Measurements from ENCODE around the gene SMAP1. TPM values are rescaled to one million over a fixed set of nuclear protein-coding genes. Genes with fewer than 3 reads are reported as not detected.

Gene SMAP1
- total RNA-seq, 4 donors from 2014 or later = 29.4 to 36.6 (median 35.8) TPM

DNA sequence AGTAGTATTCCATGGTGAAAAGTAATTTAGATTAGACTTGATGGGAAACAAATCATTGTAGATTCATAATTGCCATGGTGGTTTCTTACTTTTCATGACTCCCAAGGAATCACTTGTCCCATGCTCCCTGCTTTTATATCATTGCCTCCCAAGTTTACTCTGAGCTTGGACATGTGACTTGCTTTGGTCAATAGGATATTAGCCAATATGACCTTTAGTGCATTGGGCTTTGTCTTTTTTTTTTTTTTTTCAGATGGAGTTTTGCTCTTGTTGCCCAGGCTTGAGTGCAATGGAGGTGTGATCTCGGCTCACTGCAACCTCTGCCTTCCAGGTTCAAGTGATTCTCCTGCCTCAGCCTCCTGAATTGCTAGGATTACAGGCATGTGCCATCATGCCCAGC lies 15.5 kb upstream of the SMAP1 start:
- Histone ChIP-seq H3K9me3 (no peaks in the 10 kb centered on the region), H3K27me3 (no peaks in the 10 kb centered on the region), H3K27ac (no peak overlapping the region), H3K4me1 (no peaks in the 10 kb centered on the region), H3K4me3 (no peak overlapping the region), H3K36me3 (no peaks in the 10 kb centered on the region)
- TF ChIP-seq POLR2A (IDR thresholded peaks at IDR 0.05) = no peak
- TF ChIP-seq, protein P1, sequence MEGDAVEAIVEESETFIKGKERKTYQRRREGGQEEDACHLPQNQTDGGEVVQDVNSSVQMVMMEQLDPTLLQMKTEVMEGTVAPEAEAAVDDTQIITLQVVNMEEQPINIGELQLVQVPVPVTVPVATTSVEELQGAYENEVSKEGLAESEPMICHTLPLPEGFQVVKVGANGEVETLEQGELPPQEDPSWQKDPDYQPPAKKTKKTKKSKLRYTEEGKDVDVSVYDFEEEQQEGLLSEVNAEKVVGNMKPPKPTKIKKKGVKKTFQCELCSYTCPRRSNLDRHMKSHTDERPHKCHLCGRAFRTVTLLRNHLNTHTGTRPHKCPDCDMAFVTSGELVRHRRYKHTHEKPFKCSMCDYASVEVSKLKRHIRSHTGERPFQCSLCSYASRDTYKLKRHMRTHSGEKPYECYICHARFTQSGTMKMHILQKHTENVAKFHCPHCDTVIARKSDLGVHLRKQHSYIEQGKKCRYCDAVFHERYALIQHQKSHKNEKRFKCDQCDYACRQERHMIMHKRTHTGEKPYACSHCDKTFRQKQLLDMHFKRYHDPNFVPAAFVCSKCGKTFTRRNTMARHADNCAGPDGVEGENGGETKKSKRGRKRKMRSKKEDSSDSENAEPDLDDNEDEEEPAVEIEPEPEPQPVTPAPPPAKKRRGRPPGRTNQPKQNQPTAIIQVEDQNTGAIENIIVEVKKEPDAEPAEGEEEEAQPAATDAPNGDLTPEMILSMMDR (IDR thresholded peaks at IDR 0.05 in 4 of 5, conservative IDR thresholded peaks at IDR 0.05 in 1 of 5) = no peak
- intact Hi-C loops (cut with DNase I; ENCODE audit: low total_unique reads) (no loop called here), in situ Hi-C loops (cut with MboI; ENCODE audit: low sequenced_read_pairs in 4 of 4) (loop anchor here in 1 of 4 donors (25.0 kb wide), 1 partner anchor 760 kb away; no protein-coding TSS in a partner anchor)
- ATAC-seq (no peak), DNase-seq (no peak)

DNA sequence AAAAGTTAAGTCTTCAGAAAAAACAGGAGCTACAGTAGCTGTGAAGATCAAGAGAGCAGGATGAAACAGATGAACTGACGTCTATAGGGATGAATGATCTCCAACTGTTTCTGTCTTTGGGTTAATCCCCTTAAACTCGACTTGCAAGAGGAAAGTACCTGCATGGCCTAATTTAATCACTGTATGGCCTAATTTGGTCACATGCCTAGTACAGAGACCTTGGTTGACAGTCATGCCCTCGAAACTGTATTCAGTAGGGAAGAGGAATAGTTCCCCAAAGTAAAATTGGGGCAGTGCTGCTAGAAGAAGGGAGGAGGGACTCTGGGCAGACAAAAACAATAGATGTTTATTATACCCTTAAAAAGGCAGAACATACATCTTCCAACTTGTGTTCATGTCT lies 10.0 kb upstream of the SMAP1 start:
- Histone ChIP-seq H3K4me1 (no peaks in the 10 kb centered on the region), H3K27ac (no peak overlapping the region), H3K9me3 (no peaks in the 10 kb centered on the region), H3K27me3 (no peaks in the 10 kb centered on the region), H3K4me3 (no peak overlapping the region), H3K36me3 (no peaks in the 10 kb centered on the region)
- TF ChIP-seq, protein P1 (IDR thresholded peaks at IDR 0.05 in 4 of 5, conservative IDR thresholded peaks at IDR 0.05 in 1 of 5) = no peak
- no peak for TF ChIP-seq POLR2A (IDR thresholded peaks at IDR 0.05)
- DNase-seq (no peak), ATAC-seq (no peak)
- intact Hi-C loops (cut with DNase I; ENCODE audit: low total_unique reads) (no loop called here), in situ Hi-C loops (cut with MboI; ENCODE audit: low sequenced_read_pairs in 4 of 4) (loop anchor here in 1 of 4 donors (25.0 kb wide), 1 partner anchor 755 kb away; no protein-coding TSS in a partner anchor)

DNA sequence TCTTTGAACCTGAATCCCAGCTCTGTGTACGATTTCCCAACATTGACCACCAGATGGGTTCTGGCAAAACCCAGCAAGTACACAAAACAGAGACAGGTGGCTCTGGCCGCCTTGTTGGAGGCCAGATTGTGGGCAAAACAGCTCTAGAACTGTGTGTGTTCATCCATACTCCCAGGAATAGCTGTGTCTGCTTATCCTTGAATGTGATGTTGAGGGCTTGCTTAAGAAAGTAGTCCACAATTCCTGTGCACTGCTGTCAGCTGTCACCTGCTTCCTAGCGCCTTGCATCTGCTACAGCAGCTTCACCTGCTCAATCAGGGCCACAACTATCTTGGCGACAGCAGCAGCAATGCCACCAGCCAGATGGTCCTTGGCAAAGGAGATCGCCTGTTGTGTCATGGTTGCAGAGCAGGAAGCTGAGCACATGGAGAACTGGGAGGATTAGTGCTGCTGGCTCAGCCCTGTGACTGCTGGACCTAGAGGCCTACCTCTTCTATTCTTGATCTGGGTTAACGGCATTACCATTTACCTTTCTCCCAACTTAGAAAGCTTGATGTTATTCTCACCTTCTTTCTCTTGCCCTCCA lies 3.7 kb upstream of the SMAP1 start:
- peak; percentile 76 to 78 for ATAC-seq
- H3K27ac ChIP-seq = peak overlapping the region; percentile 89 to 96 (median 92)
- peak; percentile 88 to 94 for DNase-seq
- peaks cover 19 to 30% of the 10 kb centered on the region in 2 donors for H3K4me1 ChIP-seq
- H3K36me3 ChIP-seq = no peaks in the 10 kb centered on the region
- H3K9me3 ChIP-seq = no peaks in the 10 kb centered on the region
- intact Hi-C loops (cut with DNase I; ENCODE audit: low total_unique reads) = loop anchor here (1.0 to 5.0 kb wide), 2 partner anchors 21 to 97 kb away; partner anchors contain the start of gene SDHAF4
- no peak for TF ChIP-seq POLR2A (IDR thresholded peaks at IDR 0.05)
- TF ChIP-seq, protein P1 (IDR thresholded peaks at IDR 0.05 in 4 of 5, conservative IDR thresholded peaks at IDR 0.05 in 1 of 5) = no peak
- no peaks in the 10 kb centered on the region for H3K27me3 ChIP-seq
- in situ Hi-C loops (cut with MboI; ENCODE audit: low sequenced_read_pairs in 4 of 4) = loop anchor here in 1 of 4 donors (25.0 kb wide), 1 partner anchor 748 kb away; no protein-coding TSS in a partner anchor
- H3K4me3 ChIP-seq = no peak overlapping the region

DNA sequence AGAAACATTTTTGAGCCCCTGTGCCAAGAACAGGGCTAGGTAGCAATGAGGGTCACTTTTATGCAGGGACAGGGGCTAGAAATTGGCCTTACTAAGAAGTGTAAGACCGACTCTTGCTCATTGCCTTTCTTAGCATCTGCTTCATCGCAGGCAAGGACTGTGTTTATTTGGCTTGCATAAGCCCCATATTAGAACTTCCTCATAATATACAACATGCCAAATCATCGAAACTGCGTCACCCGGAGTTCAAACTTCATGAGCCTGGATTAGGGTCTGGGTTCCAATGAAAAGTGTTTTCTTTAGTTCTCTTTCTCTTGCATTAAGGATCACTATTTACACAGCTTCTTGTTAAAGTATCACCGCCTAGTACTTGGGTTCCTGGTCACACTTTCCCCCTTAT lies 977 bp upstream of the SMAP1 start:
- Histone ChIP-seq H3K9me3 (no peaks in the 10 kb centered on the region), H3K36me3 (no peaks in the 10 kb centered on the region), H3K4me3 (no peak overlapping the region), H3K27me3 (no peaks in the 10 kb centered on the region), H3K27ac (peak overlapping the region; percentile 91 to 99 (median 97)), H3K4me1 (peaks cover 37 to 52% of the 10 kb centered on the region in 2 donors)
- ATAC-seq = no peak
- in situ Hi-C loops (cut with MboI; ENCODE audit: low sequenced_read_pairs in 4 of 4) = loop anchor here in 1 of 4 donors (25.0 kb wide), 1 partner anchor 746 kb away; no protein-coding TSS in a partner anchor
- TF ChIP-seq POLR2A (IDR thresholded peaks at IDR 0.05) = no peak
- TF ChIP-seq, protein P1 (IDR thresholded peaks at IDR 0.05 in 4 of 5, conservative IDR thresholded peaks at IDR 0.05 in 1 of 5) = no peak
- intact Hi-C loops (cut with DNase I; ENCODE audit: low total_unique reads) = loop anchor here (2.0 to 5.0 kb wide), 2 partner anchors 114 to 870 kb away; partner anchors contain the start of gene LMBRD1
- DNase-seq = no peak
